NCI-H2107 treated with DMSO at 0.1 percent for 48 hours (cell line): Measurements from ENCODE around the gene ARHGEF12.

Source experiments
- DNase-seq: peaks from one replicate; lab custom pipeline; 2025; ENCODE audit not compliant: unreplicated experiment; lab: John Stamatoyannopoulos, UW

The ARHGEF12 gene

GRCh38 chr11:120335908-120336640 is at the start of gene ARHGEF12:
Gene ARHGEF12, plus strand, starts transcription at chr11:120336413. Its CDS starts 831 bp downstream, at chr11:120337244.
- DNase-seq, result peak; percentile 44

GRCh38 chr11:120288021-120288420 is 48.2 kb upstream of the ARHGEF12 start:
- DNase-seq, result no peak

GRCh38 chr11:120289426-120289825 is 46.8 kb upstream of the ARHGEF12 start:
- no peak for DNase-seq

- DNase-seq, result no peak
Measured at GRCh38 chr11:120290956-120291355, 45.3 kb upstream of the ARHGEF12 start.

- no peak for DNase-seq
Measured at GRCh38 chr11:120293038-120293800, 43.0 kb upstream of the ARHGEF12 start.

GRCh38 chr11:120294096-120294495 is 42.1 kb upstream of the ARHGEF12 start:
- DNase-seq, result no peak

- no peak for DNase-seq
Measured at GRCh38 chr11:120295099-120295498, 41.1 kb upstream of the ARHGEF12 start.

- DNase-seq, result no peak
Measured at GRCh38 chr11:120296554-120296953, 39.7 kb upstream of the ARHGEF12 start.

GRCh38 chr11:120298461-120298860 is 37.8 kb upstream of the ARHGEF12 start:
- no peak for DNase-seq

GRCh38 chr11:120302001-120302805 is 34.0 kb upstream of the ARHGEF12 start:
- peak; percentile 26 for DNase-seq

- peak; percentile 68 for DNase-seq
Measured at GRCh38 chr11:120303004-120303637, 33.1 kb upstream of the ARHGEF12 start.

GRCh38 chr11:120304526-120304925 is 31.7 kb upstream of the ARHGEF12 start:
- DNase-seq, result no peak

GRCh38 chr11:120305286-120305685 is 30.9 kb upstream of the ARHGEF12 start:
- DNase-seq, result no peak

- DNase-seq, result no peak
Measured at GRCh38 chr11:120306519-120307242, 29.5 kb upstream of the ARHGEF12 start.

- no peak for DNase-seq
Measured at GRCh38 chr11:120307476-120307875, 28.7 kb upstream of the ARHGEF12 start.

GRCh38 chr11:120308081-120308480 is 28.1 kb upstream of the ARHGEF12 start:
- DNase-seq, result no peak

- DNase-seq, result no peak
Measured at GRCh38 chr11:120310870-120311269, 25.3 kb upstream of the ARHGEF12 start.

GRCh38 chr11:120314861-120315260 is 21.4 kb upstream of the ARHGEF12 start:
- no peak for DNase-seq

- no peak for DNase-seq
Measured at GRCh38 chr11:120316880-120317688, 19.1 kb upstream of the ARHGEF12 start.
